ENCODE results near the gene PRPF31.
A peak's percentile ranks its signal among the peaks of the same experiment; 100 is the strongest.
"Not testable (repeated sequence)": the region's sequence is repeated elsewhere in the genome, so short reads cannot be mapped to it uniquely, and the experiment has no call there.

The PRPF31 gene

GRCh38 chr19:54168174-54168917 lies 52.8 kb downstream of the PRPF31 start:
- DNase-seq (ENCODE audit: extremely low read depth, insufficient read length) = peak; percentile 80
- peak; percentile 85 for TF ChIP-seq CTCF (IDR thresholded peaks at IDR 0.05; ENCODE audit: insufficient read depth, low read length, poor library complexity, severe bottlenecking)
- no peaks in the 10 kb centered on the region for H3K36me3 ChIP-seq (ENCODE audit: control insufficient read depth, insufficient read depth, low read length)
- no peak overlapping the region for H3K4me3 ChIP-seq (replicated peaks; ENCODE audit: low read depth, low read length)
- H3K27me3 ChIP-seq (replicated peaks; ENCODE audit: control insufficient read depth, insufficient read depth, low read length) = no peaks in the 10 kb centered on the region

DNA sequence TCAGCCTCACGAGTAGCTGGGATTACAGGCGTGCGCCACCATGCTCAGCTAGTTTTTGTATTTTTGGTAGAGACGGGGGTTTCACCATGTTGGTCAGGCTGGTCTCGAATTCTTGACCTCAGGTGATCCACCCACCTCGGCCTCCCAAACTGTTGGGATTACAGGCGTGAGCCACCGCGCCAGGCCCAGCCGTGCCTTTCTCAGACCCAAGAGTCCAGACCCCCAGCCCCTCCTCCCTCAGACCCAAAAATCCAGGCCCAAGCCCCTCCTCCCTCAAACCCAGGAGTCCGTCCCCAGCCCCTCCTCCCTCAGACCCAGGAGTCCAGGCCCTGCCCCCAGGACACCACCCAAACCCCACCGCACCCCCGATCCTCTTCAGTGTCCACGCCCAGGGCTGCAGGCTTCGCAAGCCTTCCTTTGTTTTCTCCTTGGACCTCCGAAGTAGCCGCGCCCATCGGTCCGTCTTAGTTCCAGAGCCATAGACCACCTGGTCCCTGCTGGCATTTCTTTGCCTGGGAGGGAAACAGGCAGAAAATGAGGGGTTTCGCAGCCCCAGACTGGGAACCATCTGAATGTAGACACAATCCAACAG lies 53.7 kb downstream of the PRPF31 start:
- H3K4me3 ChIP-seq (replicated peaks; ENCODE audit: low read depth, low read length) = no peak overlapping the region
- no peak for TF ChIP-seq CTCF (IDR thresholded peaks at IDR 0.05; ENCODE audit: insufficient read depth, low read length, poor library complexity, severe bottlenecking)
- no peak for DNase-seq (ENCODE audit: extremely low read depth, insufficient read length)
- H3K36me3 ChIP-seq (ENCODE audit: control insufficient read depth, insufficient read depth, low read length) = no peaks in the 10 kb centered on the region
- H3K27me3 ChIP-seq (replicated peaks; ENCODE audit: control insufficient read depth, insufficient read depth, low read length) = no peaks in the 10 kb centered on the region

DNA sequence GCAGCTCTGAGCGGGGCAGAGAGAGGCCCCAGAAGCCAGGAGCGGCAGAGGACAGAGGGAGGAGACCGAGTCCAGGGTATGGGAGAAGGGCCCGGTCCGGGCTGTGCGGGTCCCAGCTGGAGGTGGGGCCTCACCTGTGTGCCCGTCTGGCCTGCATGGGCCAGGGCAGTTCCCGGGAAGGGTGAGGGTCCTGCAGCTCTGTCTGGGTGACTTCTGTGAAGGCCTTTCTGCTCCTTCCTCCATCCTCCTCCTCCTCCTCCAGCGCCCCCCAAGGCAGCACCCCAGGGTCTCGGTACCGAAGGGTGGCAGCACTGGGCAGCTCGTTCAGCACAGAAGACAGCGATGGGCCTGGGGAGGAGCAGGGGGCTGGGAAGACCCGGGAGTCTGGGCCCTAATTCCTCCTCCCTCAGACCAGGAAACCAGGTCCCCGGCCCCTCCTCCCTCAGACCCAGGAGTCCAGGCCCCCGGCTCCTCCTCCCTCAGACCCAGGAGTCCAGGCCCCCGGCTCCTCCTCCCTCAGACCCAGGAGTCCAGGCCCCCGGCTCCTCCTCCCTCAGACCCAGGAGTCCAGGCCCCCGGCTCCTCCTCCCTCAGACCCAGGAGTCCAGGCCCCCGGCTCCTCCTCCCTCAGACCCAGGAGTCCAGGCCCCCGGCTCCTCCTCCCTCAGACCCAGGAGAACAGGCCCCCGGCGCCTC lies 56.3 kb downstream of the PRPF31 start:
- not testable (repeated sequence) for H3K27me3 ChIP-seq (replicated peaks; ENCODE audit: control insufficient read depth, insufficient read depth, low read length); DNase-seq (ENCODE audit: extremely low read depth, insufficient read length); H3K36me3 ChIP-seq (ENCODE audit: control insufficient read depth, insufficient read depth, low read length); H3K4me3 ChIP-seq (replicated peaks; ENCODE audit: low read depth, low read length)

DNA sequence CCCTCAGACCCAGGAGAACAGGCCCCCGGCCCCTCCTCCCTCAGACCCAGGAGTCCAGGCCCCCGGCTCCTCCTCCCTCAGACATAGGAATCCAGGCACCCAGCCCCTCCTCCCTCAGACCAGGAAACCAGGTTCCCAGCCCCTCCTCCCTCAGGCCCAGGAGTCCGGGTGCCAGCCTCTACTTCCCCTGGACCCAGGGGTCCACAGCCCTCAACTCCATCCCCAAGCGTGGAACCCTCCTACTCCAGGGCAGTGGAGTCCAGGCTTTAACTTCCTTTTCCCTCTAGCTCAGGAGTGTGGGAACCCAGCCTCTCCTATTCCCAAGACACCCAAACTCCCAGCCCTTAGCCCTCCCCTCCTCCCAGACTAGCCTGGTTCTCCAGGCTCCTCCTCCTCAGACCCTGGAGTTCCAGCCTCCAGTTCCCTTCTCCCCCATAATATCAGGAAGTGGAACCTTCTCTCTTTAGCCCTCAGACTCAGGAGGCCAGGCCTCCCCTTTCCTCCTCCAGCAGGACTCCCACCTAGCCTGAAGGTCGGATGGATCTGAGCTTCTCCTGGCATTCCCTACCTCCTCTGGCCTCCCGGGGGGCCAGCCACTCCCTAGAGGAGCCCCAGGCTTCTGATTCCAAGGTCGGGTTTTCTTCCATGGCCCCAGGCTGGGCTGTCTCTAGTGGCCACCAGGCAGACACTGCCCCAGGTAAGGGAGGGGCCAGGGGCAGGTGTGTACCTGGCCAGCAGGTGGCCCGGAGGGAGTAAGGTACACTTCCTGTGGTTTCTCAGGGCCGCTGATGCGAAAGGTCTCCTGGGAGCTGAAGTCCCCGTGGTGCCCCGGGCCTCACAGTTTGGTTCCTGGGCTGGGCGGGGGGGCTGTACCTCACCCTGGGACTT lies 57.2 kb downstream of the PRPF31 start, which contains the start of gene TMC4:
Gene TMC4 (minus strand): TSS at position 690 of the 888 bp plus-strand sequence. CDS start 43 bp downstream, at position 647.
- peaks cover 2% of the 10 kb centered on the region for H3K36me3 ChIP-seq (ENCODE audit: control insufficient read depth, insufficient read depth, low read length)
- TF ChIP-seq CTCF (IDR thresholded peaks at IDR 0.05; ENCODE audit: insufficient read depth, low read length, poor library complexity, severe bottlenecking) = peak; percentile 11
- H3K27me3 ChIP-seq (replicated peaks; ENCODE audit: control insufficient read depth, insufficient read depth, low read length) = no peaks in the 10 kb centered on the region
- no peak within 1 kb of the TSS for H3K4me3 ChIP-seq (replicated peaks; ENCODE audit: low read depth, low read length)
- DNase-seq (ENCODE audit: extremely low read depth, insufficient read length) = no peak

DNA sequence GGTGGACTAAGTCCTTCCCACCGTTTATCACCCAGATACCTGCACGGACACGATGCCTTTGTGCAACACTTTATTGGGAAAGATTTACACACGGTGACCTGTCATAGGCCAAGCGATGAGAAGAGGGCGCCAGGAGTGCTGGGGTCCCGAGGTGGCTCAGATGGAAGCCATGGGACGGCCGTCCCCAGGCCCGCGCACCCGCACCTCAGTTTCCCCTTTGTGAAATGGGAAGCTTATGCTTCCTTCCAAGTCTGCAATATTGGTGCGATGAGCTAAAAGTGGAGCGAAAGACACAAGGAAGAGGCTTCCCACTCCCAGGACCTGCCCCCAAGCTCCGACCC lies 57.8 kb downstream of the PRPF31 start:
- Histone ChIP-seq H3K36me3 (ENCODE audit: control insufficient read depth, insufficient read depth, low read length) (peaks cover 2% of the 10 kb centered on the region), H3K4me3 (replicated peaks; ENCODE audit: low read depth, low read length) (no peak overlapping the region), H3K27me3 (replicated peaks; ENCODE audit: control insufficient read depth, insufficient read depth, low read length) (no peaks in the 10 kb centered on the region)
- DNase-seq (ENCODE audit: extremely low read depth, insufficient read length) = no peak
- TF ChIP-seq CTCF (IDR thresholded peaks at IDR 0.05; ENCODE audit: insufficient read depth, low read length, poor library complexity, severe bottlenecking) = no peak
